HuH-7 (cell line): ENCODE measurements around the gene RAB3B.
A peak's percentile ranks its signal among the peaks of the same experiment; 100 is the strongest.
"Not testable (repeated sequence)": the region's sequence is repeated elsewhere in the genome, so short reads cannot be mapped to it uniquely, and the experiment has no call there.

ENCODE experiments used
- DNase-seq: peaks from one replicate; pipeline ENCODE4 v3.0.0; 2011; ENCODE audit warnings: low spot score

The RAB3B gene

DNA sequence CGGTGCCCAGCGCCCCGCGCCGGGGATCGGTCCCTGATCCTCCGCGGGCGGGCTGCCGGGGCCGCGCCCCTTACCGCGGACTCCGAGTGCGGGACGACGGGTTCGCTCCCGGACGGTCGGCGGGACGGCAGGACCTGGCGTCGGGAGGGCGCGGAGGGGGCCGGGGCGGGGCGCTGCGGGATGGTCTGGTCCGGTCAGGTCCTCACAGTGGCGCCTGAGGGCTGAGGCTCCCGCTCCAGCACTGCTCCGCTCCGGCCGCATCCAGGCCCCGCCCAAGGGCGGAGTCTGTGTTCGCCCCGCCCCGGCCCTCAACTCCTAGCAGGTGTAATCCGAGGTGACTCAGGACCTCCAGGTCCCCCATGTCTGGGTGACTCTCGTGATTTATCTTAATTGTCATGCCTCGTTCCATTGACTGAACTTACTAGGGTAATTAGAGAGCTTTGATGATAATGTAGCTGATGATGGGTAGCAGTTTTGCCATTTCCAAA, at the start of gene RAB3B:
TSS of gene RAB3B (minus strand) at position 223 of the 488 bp plus-strand sequence. CDS start 13,583 bp downstream, outside the sequence.
- peak; percentile 83 for DNase-seq

GRCh38 chr1:52037909-52038308, 47.4 kb upstream of the RAB3B start:
- no peak for DNase-seq

DNA sequence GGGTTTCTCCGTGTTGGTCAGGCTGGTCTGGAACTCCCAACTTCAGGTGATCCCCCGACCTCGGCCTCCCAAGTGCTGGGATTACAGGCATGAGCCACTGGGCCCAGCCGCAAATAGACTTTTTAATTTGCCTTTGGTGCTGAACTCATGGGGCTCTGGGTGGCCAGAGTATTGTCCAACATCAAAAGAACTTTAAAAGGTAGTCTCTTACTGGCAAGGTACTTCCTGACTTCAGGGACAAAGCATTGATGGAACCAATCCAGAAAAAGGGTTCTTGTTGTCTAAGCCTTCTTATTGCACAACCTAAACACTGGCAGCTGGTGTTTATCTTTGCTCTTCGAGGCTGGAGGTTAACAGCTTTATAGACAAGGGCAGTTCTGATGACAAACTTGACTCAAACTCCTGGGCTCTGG, 46.9 kb upstream of the RAB3B start:
- DNase-seq: peak; percentile 65

GRCh38 chr1:52034050-52034384, 43.5 kb upstream of the RAB3B start:
- DNase-seq: no peak

DNA sequence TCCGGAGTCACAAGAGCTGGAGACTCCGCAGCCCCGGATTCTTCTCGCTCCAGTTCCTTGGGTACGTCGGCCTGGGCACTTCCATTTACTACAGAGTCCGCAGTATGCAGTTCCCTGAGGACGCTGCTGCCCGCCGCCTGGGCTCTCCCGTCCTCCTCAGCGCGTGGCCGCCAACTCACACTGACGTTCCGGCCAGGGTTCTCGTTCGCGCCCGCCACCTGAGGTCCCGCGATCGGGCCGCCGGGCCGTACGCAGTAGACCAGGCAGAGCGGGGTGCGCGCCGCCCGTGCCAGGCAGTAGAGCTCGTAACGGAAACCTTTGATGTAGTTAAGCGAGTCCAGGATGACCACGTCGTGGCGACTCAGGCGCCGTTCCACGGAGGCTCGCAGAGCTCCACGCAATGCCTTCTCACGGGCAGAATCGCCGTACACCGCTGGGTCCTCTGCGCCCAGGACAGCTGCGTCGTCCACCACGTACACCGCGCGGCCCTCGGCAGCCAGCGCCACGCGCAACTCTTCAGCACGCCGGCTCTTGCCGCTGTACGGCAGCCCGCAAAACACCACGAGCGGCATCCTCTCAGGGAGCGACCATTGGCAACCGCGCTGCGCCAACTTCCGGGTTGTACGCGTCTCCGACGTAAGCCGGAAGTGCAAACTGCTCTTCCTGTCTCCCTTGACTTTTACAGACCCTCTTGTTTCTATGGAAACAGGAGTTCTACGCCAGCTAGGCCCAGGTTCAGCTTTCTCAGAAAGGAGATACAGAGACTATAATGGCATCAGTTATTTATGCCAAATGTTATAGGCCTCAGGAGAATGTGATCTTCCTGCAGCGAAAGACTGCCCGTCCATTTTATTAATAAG, 42.9 kb upstream of the RAB3B start, which contains the start of gene KTI12:
TSS of gene KTI12 (minus strand) at position 621 of the 860 bp plus-strand sequence. CDS start at position 572, 49 bp downstream.
- peak; percentile 84 for DNase-seq

DNA sequence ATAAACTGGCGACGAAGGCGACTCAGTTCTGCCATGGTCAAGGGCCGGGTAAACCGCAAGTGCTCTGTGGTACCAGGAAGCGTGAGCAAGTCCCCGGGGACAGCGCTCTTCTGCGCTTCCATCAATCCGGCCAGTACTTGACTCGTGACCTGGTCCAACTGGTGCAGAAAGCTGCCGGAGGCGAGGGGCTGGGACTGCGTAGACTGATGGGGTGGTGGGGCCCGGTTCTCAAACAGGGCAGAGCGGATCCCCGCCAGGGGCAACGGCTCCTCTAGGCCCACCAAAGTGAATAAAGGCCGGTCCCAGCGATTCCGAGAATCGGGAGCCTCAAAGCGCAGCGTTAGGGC, 42.3 kb upstream of the RAB3B start:
- DNase-seq: peak; percentile 24

DNA sequence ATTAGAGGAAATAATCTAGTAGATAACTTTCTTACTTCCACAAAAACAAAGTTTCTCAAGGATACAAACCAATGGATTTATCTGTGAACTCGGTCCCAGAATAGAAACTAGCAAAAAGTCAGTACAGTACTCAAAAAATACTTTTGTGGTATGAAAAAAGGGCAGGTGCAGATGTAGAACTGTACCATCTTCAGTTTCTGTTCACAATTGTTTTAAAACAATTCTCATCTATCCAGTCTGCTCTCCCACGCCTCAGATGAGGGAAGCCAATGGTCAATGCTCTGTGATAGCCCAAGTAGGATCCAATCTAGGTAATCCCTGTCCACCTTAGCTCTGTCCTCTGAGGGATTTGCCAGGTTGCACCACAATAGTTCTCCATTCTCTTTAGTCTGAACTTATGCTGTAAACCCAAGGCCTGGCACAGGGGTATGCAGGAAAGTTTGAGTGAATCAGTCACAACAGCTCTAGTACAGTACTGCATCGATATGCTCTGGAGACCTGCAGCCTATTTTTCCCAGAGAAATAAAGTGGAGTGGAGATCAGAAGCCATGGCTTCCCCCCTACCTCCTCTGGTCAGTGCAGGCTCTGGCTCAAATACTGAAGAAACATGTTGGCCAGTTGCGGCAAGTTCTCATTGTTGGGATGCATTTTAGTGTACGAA, 41.8 kb upstream of the RAB3B start:
- no peak for DNase-seq

- not testable (repeated sequence) for DNase-seq
These were observed 38.3 kb upstream of the RAB3B start for GRCh38 chr1:52028839-52029238.

- DNase-seq: peak; percentile 13
These were observed 37.8 kb upstream of the RAB3B start for GRCh38 chr1:52028328-52028727.

GRCh38 chr1:52026278-52026677, 35.8 kb upstream of the RAB3B start:
- DNase-seq: no peak

GRCh38 chr1:52022133-52022532, 31.6 kb upstream of the RAB3B start:
- no peak for DNase-seq

- no peak for DNase-seq
These were observed 17.7 kb upstream of the RAB3B start for GRCh38 chr1:52008071-52008809.

- no peak for DNase-seq
These were observed 16.9 kb upstream of the RAB3B start for GRCh38 chr1:52007215-52008002.

GRCh38 chr1:52006081-52006553, 15.6 kb upstream of the RAB3B start:
- not testable (repeated sequence) for DNase-seq

DNA sequence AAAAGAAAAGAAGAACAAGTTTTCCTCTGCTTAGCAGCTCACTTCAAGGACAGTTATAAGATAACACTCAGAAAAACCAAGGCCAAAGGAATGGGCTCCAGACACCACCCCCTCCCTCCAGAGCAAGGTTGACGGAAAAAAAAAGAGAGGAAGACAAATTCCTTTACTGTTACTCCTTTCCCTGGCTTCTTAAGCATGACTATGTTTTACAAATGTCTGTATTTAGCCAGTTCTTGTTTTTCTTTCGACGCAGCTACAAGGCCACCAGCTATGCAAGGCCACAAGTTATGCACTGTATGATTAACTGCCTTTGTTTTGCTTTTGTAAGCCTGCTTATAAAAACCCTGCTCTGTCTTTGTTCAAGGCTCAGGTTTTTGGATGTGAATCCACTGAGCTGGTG, 15.0 kb upstream of the RAB3B start:
- DNase-seq: not testable (repeated sequence)

DNA sequence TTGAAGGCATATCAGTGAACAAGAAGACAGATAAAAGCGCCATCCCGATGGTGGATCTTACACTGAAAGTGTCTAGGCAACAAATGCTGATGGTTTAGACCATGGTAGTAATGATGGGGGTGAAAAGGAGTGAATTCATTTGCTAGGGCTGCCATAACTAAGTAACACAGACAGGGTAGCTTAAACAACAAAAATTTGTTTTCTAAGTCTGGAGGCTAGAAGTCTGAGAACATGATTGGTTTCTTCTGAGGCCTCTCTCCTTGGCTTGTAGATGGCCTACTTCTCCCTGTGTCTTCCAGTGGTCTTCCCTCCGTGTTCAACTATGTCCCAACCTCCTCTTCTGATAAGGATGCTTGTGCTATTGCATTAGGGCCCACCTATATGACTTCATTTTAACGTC, 13.4 kb upstream of the RAB3B start:
- DNase-seq: no peak

- DNase-seq: peak; percentile 80
These were observed 11.8 kb upstream of the RAB3B start for GRCh38 chr1:52002038-52002917.

- DNase-seq: no peak
These were observed 8.2 kb upstream of the RAB3B start for GRCh38 chr1:51998701-51999100.

GRCh38 chr1:51997974-51998382, 7.5 kb upstream of the RAB3B start:
- DNase-seq: no peak
